Myocyte (in vitro differentiated cells): ENCODE data around the gene BMP2K. TPM values are rescaled to one million over a fixed set of nuclear protein-coding genes. Genes with fewer than 3 reads are reported as not detected.
A peak's percentile ranks its signal among the peaks of the same experiment; 100 is the strongest.

Source experiments
- DNase-seq: peaks from one replicate; pipeline ENCODE4 v3.0.0-alpha.2; 2012; ENCODE audit warnings: low read depth
- total RNA-seq: library from RNA; depleted of rRNA; stranded (reverse); fragments of >200 nt; gene quantifications from 2 replicates; pipeline ENCODE4 v1.2.3, GENCODE V29; 2014

BMP2K gene
- total RNA-seq, 1 donor from 2014 or later = 38.5 TPM

DNA sequence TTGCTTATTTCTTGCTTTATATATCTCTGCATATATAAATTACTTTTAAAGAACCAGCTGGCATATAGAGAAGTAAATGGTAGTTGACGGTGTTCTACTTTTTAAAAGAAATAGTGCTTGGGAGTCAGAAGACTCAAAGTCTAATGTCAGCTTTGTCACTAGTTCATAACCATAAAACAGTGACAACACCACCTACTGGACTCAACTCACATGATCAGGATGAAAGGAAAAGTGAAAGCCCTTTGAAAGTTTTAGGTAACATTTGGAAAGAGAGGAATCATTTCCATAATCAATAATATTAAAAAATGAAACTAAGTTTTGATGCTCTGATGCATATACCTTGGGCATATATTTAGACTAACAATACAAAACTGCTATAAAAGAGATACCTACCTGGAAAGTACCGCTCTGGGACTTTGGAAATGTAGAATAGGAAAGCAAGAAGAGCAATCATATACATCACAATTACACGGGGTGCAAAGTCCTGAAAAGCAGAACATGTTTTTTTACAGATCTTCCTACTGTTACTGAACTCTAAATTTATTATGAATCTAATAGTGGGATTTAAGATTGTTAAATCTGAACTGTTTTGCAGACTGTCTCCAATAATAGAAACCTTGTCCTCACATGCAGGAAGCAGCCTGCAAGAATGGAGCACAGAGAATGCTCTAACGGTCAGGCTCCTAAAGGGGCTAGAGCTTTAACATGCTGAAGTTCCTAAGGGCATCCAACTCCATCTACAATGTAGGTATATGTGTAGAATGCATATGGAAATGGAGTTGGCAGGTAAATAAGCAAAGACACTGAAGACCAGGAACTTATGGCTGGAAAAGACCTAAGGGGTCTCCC is 147.5 kb downstream of the BMP2K start:
- no peak for DNase-seq

DNA sequence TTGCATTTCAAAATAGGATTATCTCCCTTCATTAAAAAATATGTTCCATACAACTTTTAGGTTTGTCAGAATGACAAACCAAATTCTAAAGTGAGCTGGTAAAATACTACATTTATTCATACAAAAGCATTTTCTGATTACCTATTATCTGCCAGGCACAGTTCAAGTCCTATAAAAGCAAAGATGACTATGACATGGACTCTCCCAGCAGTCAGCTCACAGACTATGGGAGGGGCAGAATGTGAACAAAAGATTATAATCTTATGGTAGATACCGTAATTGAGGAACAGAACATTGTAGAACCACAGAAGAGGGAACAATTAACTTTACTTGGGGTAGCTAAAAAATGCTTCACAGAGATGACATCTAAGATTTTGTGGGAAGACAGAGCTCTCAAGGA is 150.7 kb downstream of the BMP2K start:
- no peak for DNase-seq

DNA sequence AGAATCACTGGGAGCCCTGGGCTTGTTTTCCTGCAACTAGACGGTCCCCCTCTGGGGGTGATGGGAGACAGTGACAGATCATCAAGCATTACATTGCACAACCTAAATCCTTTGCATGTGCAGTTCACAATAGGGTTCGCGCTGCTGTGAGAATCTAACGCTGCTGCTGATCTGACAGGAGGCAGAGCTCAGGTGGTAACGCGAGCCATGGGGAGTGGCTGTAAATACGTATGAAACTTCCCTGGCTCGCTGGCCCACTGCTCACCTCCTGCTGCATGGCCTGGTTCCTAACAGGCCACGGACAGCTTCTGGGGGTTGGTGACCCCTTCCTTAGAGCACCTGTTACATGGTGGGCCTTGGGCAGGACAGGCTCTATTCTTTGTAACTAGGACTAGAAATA is 152.7 kb downstream of the BMP2K start:
- DNase-seq = no peak

DNA sequence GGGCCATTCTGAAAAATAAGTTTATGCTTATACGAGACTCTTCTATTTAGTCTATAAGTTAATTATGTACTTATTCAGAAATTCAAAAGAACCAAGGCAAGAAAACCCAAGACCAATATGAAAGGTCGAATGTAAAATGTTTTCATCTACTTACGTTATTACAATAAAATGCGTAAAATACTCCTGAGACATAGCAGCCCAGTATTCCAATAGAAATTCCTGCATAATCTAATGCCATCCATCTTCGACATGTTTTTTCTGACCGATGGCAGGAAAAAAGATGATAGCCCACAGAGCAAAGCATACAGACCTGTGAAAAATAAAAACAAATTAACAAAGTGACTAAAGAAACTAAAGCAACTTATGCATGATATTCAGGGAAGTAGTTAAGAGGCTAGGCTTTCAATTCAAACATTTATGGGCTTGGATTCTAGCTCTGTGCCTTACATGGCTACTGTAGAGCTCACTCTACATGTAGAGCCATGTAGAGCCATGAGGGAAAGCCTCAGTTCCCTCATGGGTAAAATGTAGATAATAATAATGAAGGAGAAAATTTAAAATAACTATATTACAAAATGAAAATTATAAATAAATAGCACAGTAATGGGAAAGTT is 154.0 kb downstream of the BMP2K start:
- DNase-seq = no peak

DNA sequence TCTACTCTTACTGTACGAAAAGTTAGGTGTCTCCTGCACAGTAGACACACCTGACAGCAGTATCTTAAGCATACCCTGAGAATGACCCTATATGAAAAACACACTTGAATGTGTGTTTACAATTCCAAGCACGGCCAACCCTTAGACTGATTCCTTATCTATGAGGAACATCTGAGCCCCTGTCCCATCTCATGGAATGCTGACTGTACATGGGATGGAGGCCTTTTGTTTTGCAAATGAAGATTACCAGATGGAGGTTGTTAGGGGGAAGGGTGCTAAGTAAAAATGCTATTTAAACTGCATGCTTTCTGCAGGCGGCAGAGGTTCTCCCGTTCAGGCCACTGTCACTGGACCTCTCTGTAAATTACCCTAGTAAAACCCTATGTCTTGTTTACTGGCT is 160.8 kb downstream of the BMP2K start:
- DNase-seq = no peak

DNA sequence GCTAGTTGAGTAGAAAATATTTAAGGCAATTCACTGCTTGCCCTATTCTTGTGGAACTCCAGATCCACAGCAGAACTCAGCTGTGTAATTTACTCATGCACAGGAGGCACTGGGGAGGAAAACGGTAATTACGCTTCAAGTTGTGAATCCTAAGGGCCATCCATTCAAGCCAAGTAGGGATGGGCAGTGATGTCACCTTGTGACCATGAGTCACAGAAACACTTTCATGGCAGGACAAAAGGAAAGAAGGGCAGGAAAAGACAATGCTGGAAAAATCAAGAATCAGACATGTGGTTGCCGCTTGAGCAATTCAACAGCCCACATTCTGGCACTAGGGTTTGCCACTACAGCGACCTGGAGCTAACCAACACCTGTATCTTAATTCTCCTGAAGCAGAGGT is 161.7 kb downstream of the BMP2K start:
- DNase-seq = peak; percentile 9

DNA sequence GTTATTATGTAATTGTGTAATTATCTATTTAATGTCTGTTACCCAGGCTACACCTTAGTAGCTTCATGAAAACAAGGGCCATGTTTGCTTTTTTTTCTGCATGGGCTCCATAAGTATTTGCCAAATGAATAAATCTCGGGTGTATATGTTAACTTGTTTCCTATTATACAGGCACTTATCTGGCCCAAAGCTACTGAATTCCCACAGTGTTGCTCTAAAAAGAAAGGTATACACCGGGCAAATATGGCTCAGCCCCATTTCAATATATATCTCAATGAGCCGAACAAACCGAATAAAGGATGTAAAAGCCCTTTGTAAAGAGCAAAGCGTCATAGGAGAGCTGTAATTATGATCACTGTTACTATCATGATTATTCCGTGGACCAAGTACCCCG is 162.3 kb downstream of the BMP2K start:
- no peak for DNase-seq

DNA sequence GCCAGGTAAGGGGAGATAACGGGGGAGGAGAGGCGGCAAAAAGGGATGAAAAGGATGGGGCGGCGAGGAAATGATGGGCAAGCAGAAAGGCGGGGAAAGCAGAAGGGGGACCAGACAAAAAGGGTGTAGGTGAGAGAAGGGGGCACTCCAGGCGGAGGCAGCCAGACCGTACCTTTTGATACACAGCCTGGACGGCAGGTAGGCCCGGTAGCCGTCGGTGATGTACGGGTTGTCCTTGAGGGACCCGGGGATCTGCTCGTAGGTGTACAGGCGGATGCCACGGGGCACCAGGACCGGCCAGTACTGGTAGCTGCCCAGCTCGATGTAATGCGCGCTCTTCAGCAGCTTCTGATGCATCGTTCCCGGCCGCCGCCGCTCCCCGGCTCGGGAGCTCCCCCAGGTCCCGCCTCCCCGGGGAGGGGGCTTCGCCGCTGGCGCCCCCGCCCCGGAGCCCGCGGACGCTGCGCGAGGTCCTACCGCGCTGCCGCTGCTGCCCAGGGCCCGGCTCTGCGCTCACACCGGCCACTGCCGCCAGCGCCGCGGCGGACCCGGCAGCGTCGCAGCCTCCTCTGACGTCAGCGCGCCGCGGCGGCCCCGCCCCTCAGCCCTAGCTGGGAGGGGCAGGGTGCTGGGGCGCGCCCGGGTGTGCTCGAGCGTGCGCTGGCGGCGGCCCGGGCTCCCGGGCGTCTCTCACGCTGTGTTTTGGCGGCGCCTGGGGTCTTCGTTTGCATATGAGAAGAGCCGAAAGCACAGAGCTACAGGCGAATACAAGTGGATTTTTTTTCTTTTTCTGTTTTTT is 162.9 kb downstream of the BMP2K start, which contains the start of gene PAQR3:
Gene PAQR3 (minus strand): TSS at position 571 of the 799 bp plus-strand sequence. CDS start 214 bp downstream, at position 357.
- peak; percentile 85 for DNase-seq

DNA sequence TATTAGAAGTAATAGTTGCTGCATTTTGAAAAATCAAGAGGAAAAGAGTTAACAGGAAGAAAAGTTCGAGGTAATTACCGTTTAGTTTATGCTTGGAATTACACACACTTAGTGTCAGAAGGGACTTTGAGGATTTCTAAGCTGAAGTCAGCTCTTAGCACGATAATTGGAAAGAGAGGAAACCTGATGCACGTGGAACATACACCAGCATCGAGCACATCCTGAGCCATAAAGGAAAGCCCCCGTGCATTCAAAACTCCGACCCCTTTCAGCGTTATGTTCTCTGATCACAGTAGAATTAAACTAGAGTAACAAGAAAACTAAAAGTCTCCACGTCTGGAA is 163.5 kb downstream of the BMP2K start:
- DNase-seq = no peak

DNA sequence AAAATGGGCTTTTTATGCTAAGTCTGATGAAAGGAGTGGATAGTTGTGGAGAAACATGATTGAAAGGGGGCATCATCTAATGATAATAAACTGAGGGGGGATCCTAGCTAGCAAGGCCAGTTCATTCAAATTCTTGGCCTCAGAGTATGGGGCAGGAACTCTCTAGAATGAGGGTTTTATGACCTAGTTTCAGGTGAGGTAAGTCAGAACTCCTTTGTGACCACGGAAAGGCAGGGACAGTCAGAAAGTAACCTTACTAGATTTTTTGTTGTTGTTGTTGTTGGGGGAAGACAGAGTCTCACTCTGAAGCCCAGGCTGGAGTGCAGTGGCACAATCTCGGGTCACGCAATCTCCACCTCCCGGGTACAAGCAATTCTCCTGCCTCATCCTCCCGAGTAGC is 164.6 kb downstream of the BMP2K start:
- no peak for DNase-seq

DNA sequence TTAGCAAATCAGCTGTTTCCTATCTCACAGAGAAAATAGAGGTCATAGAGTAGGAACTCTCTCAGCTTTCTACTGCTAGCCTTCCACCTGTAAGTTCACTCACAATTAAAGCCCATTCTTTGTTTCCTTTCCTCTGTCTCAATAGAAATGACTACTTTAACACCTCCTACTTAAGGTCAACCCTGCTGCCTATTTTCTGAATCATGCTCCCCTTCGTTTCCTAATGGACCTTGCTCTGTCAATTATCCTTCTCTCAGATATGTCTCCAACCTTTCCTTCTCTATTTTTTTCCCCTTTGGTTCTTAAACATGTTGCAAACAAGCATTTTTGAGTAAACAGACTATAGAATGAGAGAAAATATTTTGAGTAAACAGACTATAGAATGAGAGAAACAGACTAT is 168.2 kb downstream of the BMP2K start:
- no peak for DNase-seq

DNA sequence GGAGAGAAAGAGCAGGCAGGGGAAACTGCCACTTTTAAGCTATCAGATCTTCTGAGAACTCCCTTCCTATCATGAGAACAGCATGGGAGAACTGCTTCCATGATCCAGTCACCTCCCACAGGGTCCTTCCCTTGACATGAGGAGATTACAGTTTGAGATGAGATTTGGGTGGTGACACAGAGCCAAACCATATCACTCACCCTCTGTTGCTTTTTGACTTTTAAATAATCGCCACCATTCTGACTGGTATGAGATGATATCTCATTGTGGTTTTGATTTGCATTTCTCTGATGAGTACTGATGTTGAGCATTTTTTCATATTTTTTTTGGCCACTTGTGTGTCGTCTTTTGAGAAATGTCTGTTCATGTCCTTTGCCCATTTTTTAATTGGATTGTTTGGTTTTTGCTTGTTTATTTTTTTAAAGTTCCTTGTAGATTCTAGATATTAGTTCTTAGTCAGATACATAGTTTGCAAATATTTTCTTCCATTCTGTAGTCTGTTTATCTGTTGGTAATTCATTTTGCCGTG is 169.6 kb downstream of the BMP2K start:
- no peak for DNase-seq

DNA sequence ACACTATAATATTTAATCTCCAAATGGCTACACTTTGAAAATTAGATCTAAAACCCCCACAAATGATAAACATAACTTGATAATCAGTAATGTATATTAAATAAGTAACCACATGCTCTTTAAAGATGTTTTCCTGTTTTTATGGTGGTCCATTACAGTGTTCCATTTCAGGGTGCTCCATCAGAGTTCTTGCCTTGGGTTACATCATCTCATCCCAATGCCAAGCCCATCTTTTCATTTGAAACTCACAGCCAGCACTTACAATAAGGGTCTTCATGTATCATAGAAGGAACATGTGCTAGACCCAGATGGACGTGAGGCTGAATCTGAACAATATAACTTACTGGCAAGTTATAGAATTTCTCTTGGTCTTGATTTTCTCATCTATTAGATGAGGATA is 173.6 kb downstream of the BMP2K start:
- DNase-seq = no peak

DNA sequence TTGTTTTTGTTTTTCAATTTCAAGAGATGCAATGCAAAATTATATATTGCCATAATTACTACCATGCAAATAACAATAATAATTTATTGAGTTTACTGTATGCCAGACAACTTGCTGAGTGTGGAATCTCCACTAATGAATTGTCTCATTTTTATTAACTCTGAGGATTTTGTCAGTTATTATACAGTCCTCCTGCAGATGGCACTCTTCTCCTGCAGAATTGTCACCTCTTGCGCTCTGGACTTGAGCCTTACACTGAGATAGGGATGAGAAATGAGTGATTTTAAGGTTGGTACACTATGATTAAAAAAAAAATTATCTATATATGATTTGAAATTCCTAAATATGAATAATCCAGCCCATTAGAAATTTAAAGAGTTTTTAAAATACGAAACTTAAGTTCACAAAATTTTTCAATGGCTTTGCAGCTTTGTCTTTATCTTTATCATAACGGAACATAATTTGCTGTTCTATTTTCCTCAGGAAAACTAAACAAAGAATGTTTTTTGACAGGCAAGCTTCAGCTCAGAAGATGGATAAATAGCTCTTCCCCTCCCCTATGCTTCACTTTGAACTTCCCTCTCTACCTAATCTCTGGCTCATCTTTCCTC is 175.8 kb downstream of the BMP2K start:
- peak; percentile 60 for DNase-seq

DNA sequence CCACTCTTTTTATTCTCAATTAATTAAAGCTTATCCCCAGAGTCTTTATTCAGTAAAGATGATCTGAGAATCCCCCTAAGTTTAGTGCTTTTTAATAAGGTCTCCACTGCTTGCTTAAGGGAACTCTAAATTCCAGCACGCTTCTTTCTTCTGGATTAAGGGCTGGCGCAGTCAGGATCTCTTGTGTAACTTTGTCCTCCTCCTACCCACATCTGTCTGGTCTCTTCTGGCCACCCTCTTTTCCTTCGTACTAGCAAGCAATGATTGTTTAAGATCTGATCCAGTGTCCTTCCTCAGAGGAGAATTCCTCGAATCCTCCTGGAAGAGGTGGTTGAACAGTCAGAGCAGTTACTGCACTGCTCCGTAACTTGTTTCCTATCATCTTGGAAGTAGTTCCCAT is 177.1 kb downstream of the BMP2K start:
- DNase-seq = no peak

DNA sequence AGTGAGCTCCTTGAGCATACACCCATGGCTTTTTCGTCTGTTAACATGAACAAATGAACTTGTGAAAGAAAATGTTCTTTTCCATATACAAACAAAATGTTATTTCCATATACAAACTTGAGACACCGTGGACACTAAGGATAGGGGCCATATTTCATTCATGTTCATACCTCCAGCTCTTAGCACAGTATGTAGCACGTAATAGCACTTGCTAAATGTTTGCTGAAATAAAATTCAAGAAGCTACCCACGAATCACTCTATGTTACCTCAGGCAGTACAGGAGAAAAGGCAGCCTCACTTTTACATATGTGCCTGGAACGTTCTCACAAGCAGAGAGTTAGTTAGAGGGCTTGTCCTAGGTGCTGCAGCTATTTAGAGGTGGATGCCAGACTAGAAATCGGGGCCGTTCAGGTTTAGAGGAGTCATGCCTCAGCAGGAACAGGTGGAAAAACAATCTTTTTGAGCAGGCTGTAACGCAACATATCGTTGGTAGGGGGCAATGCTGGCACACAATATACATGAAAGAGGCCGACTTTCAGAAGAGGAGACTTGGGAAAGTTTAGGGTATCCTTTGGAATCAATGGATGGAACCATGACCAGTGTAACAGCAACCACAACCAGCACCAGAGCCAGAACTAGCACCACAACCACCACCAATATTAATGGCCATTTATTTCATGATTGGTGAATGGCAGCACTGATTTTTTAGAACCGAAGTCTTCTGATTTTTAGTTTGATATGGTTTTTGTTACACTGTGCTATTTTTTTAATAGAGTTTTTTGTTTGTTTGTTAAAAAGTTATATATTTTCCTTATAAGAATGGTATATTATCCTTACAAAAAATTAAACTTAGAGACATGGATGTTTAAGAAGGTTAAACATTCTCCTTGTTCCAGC is 177.9 kb downstream of the BMP2K start:
- DNase-seq = peak; percentile 31

DNA sequence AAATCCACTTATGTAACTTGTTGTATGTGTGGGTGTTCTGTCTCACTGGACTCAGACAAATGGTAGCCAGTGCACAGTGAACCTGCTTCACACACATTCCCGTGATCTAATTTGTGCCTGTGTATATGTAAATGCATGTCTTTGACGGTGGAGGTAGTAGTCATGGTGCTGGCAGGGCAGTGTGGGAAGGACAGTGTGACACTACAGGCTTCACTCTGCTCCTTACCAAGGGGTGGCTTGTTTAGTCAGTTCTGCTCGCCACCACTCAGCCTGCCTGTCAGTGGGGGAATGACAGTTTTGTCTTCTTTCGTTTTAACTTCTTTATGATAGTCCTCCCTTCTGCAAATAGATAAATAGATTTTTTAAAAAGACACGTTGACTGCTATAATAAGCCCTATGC is 180.8 kb downstream of the BMP2K start:
- DNase-seq = no peak

DNA sequence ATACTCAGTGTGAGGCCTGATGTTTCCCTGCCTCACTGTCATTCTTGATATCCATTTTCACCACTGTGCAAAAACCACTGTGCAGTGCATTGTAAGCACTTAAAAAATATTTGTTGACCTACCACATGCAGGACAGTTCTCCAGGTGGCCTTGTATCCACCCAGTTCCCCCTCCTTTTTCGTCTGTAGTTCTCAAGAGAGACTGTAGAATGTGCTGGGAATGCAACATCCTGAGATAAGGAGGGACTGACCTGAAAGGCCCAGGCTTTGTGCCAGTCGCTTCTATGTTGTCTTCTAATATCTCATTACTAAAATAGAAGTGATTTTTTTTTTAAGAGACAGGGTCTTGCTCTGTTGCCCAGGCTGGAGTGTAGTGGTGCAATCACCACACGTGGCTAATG is 184.8 kb downstream of the BMP2K start:
- no peak for DNase-seq
